ENCODE results near the gene CDH13.

Gene CDH13

DNA sequence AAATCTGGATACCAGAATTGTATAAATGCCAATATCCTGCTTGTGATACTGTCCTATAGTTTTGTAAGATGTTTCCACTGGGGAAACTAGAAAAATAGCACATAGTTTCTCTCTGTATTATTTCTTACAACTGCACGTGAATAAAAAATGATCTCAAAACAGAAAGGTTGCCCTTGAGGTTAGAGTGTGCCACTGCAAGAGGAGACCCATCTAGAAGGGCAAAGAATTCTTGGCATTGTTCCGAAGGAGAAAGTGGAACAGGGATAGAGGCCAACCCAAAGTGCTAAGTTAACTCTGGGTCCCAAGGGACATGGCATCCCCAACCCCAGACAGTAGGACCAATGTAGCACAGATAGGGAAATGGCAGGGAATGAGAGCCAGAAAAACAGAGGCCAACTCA, 703.5 kb downstream of the CDH13 start:
- no peak for TF ChIP-seq ZFX (IDR thresholded peaks at IDR 0.05)
- TF ChIP-seq, protein P1, sequence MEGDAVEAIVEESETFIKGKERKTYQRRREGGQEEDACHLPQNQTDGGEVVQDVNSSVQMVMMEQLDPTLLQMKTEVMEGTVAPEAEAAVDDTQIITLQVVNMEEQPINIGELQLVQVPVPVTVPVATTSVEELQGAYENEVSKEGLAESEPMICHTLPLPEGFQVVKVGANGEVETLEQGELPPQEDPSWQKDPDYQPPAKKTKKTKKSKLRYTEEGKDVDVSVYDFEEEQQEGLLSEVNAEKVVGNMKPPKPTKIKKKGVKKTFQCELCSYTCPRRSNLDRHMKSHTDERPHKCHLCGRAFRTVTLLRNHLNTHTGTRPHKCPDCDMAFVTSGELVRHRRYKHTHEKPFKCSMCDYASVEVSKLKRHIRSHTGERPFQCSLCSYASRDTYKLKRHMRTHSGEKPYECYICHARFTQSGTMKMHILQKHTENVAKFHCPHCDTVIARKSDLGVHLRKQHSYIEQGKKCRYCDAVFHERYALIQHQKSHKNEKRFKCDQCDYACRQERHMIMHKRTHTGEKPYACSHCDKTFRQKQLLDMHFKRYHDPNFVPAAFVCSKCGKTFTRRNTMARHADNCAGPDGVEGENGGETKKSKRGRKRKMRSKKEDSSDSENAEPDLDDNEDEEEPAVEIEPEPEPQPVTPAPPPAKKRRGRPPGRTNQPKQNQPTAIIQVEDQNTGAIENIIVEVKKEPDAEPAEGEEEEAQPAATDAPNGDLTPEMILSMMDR (conservative IDR thresholded peaks at IDR 0.05), result no peak; the same call in 1 of the 2 replicates
- H3K27ac ChIP-seq, result no peak overlapping the region

DNA sequence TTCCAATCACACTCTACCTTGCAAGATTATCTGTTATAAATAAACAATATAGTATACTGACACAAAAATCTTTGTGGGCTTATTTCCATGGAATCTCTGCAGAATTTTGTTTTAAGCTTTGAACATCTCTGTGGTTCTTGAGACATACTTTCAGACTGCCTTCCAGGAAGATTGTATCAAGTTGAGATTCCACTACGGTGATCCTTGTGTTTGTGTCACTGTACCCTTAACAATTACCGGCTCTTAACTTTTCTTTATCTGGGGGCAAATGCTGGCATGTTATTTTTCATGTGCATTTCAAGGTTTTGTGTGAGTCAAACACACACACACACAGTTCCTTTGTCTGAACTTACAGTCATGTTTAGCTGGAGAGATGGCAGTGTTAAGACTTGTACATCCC, 708.3 kb downstream of the CDH13 start:
- H3K27ac ChIP-seq, result no peak overlapping the region
- TF ChIP-seq, protein P1 (conservative IDR thresholded peaks at IDR 0.05), result no peak
- no peak for TF ChIP-seq ZFX (IDR thresholded peaks at IDR 0.05)

DNA sequence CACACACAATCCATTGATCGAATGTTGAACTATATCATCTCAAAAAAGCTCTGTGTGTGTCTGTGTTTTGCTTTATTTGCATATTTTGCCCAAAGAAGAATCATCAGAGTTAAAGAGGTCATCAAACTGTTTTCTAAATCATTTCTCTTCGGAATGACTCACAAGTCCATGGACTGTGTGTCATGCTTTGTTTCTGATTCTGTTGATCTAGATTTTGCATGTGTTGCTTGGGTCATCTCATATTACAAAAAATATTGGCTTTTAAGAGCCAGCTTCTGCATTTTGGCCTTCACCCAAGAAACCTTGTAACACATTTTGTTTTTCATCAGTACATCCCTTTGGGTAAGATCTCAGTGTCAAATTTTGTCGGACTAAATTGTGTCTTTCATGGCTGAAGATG, 709.8 kb downstream of the CDH13 start:
- TF ChIP-seq, protein P1 (conservative IDR thresholded peaks at IDR 0.05), result no peak
- no peak for TF ChIP-seq ZFX (IDR thresholded peaks at IDR 0.05)
- no peak overlapping the region for H3K27ac ChIP-seq

DNA sequence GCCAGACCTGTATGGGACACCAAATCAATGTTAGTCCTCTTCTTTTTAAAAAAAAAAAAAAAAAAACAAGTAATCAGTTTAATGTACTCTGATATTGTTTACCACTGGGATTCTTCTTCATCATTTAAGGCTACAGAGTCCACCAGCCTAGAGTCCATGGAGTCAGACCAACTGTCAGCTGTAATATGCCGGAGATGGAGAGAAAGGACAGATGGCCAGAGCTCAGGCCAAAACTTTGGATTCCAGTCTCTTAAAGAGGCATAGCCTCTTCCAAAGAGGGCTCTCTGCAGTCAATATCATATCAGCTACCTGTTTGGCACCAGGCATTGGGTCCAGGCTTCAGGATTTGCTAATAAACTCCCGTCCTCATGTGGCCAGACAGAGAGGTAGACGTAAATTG, 711.4 kb downstream of the CDH13 start:
- no peak overlapping the region for H3K27ac ChIP-seq
- no peak for TF ChIP-seq ZFX (IDR thresholded peaks at IDR 0.05)
- TF ChIP-seq, protein P1 (conservative IDR thresholded peaks at IDR 0.05), result no peak

GRCh38 chr16:83338941-83339340, 712.2 kb downstream of the CDH13 start:
- H3K27ac ChIP-seq, result no peak overlapping the region
- no peak for TF ChIP-seq ZFX (IDR thresholded peaks at IDR 0.05)
- TF ChIP-seq, protein P1 (conservative IDR thresholded peaks at IDR 0.05), result no peak

DNA sequence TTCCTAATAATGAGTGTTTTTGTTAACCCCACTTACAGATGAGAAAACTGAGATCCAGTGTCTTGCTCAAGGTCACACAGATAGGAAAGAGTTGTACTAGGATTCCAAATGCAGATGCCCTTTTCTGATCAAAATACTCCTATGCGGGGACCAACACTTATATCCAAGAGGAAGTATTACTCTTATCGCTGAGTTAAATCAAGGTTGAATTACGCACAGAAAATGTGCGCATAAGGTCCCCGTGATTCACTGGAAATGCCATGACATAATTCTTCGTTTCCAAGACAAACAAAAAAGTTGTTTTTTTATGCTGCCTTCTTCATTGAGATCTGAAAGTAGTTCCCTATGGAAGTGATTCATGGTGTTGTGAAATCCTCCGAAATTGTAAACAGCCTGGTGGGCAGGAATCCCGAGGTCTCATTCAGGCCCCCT, 717.2 kb downstream of the CDH13 start:
- H3K27ac ChIP-seq, result no peak overlapping the region
- TF ChIP-seq ZFX (IDR thresholded peaks at IDR 0.05), result no peak
- TF ChIP-seq, protein P1 (conservative IDR thresholded peaks at IDR 0.05), result no peak

DNA sequence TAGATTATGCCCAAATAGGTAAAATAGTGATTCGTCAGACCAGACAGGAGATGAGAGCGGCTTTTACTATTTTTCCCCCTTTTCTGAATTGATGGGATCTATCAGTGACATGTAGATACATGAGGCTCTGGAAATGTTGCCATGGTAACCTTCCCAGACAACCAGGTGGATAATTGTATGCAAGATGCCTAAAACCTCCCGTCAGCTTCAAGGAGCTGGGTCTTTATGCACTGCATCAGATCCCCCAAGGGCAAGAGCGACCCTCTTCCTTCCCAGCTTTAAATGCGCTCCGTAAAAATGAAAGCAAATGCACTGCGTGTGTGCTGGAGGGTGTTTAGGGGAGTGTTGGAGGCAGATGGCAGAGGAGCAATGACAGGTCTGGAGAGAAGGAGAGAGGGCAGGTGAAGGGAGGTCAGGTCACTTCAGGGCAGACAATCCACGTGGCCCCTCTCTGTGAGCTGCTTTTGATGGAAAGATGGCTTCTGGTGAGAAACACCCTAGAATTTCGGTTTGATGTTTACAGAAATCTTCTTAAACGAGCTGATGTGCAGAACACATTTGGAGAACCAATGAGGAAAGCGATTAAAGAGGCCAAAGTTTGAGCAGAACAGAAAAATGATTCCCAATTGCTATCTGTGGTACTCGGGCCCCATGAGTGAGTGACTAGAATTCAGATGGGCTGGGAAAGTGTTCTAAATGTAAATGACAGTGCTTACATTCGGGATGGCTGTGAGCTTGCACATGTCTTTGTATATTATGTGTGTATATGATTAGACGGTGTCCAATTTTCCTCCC, 719.3 kb downstream of the CDH13 start:
- TF ChIP-seq, protein P1 (conservative IDR thresholded peaks at IDR 0.05), result no peak
- TF ChIP-seq ZFX (IDR thresholded peaks at IDR 0.05), result no peak
- no peak overlapping the region for H3K27ac ChIP-seq
